Activated naive CD8-positive, alpha-beta T cell (primary cell): ENCODE data around the gene KRT73.

Experiments
- H3K27ac Mint-ChIP-seq: one replicate; pipeline ENCODE4 v1.8.0; 2021; ENCODE audit warnings: mixed read lengths
- H3K27me3 Mint-ChIP-seq: one replicate; pipeline ENCODE4 v1.8.0; 2021; ENCODE audit warnings: mixed read lengths
- H3K36me3 Mint-ChIP-seq: one replicate; pipeline ENCODE4 v1.8.0; 2021; ENCODE audit warnings: mixed read lengths
- H3K4me1 Mint-ChIP-seq: one replicate; pipeline ENCODE4 v1.8.0; 2021; ENCODE audit warnings: low read depth, mixed read lengths
- H3K4me3 Mint-ChIP-seq: one replicate; pipeline ENCODE4 v1.8.0; 2021; ENCODE audit warnings: mild to moderate bottlenecking, mixed read lengths
- H3K9me3 Mint-ChIP-seq: one replicate; pipeline ENCODE4 v1.8.0; 2021; ENCODE audit warnings: low read depth, mixed read lengths

The KRT73 gene

GRCh38 chr12:52618216-52618615 lies at the start of gene KRT73:
TSS of gene KRT73 (minus strand) at chr12:52618559. CDS start at chr12:52618524, 35 bp downstream.
- Mint-ChIP-seq H3K4me3 (no peak within 1 kb of the TSS), H3K4me1 (peaks cover 85% of the 10 kb centered on the region), H3K27ac (peak within 1 kb of the TSS; percentile 98), H3K36me3 (peaks cover 3% of the 10 kb centered on the region), H3K9me3 (no peaks in the 10 kb centered on the region), H3K27me3 (no peaks in the 10 kb centered on the region)

DNA sequence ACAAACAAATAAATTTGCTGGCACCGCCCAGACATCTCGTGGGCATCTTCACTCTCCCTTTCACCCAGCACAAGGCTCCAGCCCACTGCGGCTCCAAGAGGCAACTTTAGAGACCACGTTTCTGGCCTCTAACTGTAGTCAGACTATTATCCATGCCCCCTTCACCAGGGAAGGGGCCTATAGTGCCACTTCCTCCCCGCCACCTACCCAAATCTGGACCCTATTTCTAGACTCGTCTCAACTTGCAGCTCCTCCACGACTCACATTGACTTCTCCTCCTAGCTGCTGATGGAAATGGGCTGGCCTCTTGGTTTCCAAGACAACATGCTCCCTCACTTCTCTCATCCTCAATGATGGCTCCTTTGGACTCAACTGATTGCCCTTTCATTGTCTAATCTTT lies 49.6 kb upstream of the KRT73 start:
- no peaks in the 10 kb centered on the region for H3K9me3 Mint-ChIP-seq
- no peak overlapping the region for H3K27ac Mint-ChIP-seq
- peaks cover 3% of the 10 kb centered on the region for H3K4me1 Mint-ChIP-seq
- no peaks in the 10 kb centered on the region for H3K36me3 Mint-ChIP-seq
- no peaks in the 10 kb centered on the region for H3K27me3 Mint-ChIP-seq
- H3K4me3 Mint-ChIP-seq, result no peak overlapping the region

GRCh38 chr12:52667509-52667908 lies 49.1 kb upstream of the KRT73 start:
- no peaks in the 10 kb centered on the region for H3K27me3 Mint-ChIP-seq
- no peaks in the 10 kb centered on the region for H3K9me3 Mint-ChIP-seq
- H3K4me1 Mint-ChIP-seq, result peaks cover 7% of the 10 kb centered on the region
- H3K4me3 Mint-ChIP-seq, result no peak overlapping the region
- H3K27ac Mint-ChIP-seq, result no peak overlapping the region
- no peaks in the 10 kb centered on the region for H3K36me3 Mint-ChIP-seq

DNA sequence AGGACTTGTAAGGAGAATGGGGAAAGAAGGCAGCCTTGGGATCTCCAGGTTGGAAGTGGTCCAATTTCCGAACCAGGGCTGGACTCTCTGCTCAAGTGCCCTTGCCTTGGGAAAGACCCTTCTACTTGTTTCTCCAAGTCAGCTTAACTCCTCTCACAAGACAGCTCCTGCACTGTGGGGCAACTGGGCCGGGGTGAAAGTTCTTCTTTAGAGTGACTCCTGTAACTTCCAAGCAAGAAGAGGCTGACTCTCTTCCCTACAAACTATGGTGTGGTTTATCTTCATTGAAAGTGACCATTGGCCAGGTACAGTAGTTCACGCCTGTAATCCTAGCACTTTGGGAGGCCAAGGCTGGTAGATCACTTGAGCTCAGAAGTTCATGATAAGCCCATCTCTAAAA lies 48.1 kb upstream of the KRT73 start:
- H3K36me3 Mint-ChIP-seq, result no peaks in the 10 kb centered on the region
- H3K9me3 Mint-ChIP-seq, result no peaks in the 10 kb centered on the region
- H3K27me3 Mint-ChIP-seq, result no peaks in the 10 kb centered on the region
- no peak overlapping the region for H3K4me3 Mint-ChIP-seq
- H3K4me1 Mint-ChIP-seq, result peaks cover 13% of the 10 kb centered on the region
- H3K27ac Mint-ChIP-seq, result no peak overlapping the region

DNA sequence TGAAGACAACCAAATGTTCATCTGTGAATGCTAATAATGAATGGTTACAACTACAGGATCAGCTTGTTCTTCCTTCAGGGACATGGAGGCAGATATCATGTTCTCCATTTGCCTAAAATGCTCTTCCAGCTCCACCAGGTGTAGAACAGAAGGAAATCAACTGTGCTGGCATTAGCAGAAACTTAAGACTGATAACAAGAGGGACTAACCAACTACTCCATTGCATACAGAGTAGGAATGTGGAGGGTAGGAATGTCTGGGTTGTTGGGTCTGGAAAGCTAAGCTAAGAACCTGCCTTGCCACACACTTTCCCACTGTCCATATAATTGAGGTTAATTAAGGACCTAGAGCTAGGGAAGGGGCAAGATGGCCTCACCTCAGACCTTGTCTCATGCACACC lies 45.1 kb upstream of the KRT73 start:
- H3K36me3 Mint-ChIP-seq, result no peaks in the 10 kb centered on the region
- H3K4me1 Mint-ChIP-seq, result peaks cover 13% of the 10 kb centered on the region
- H3K27me3 Mint-ChIP-seq, result no peaks in the 10 kb centered on the region
- H3K4me3 Mint-ChIP-seq, result no peak overlapping the region
- H3K27ac Mint-ChIP-seq, result no peak overlapping the region
- H3K9me3 Mint-ChIP-seq, result no peaks in the 10 kb centered on the region

- Mint-ChIP-seq H3K36me3 (no peaks in the 10 kb centered on the region), H3K4me1 (peaks cover 13% of the 10 kb centered on the region), H3K4me3 (no peak overlapping the region), H3K9me3 (no peaks in the 10 kb centered on the region), H3K27me3 (no peaks in the 10 kb centered on the region), H3K27ac (no peak overlapping the region)
These were observed 44.5 kb upstream of the KRT73 start for GRCh38 chr12:52662918-52663229.

DNA sequence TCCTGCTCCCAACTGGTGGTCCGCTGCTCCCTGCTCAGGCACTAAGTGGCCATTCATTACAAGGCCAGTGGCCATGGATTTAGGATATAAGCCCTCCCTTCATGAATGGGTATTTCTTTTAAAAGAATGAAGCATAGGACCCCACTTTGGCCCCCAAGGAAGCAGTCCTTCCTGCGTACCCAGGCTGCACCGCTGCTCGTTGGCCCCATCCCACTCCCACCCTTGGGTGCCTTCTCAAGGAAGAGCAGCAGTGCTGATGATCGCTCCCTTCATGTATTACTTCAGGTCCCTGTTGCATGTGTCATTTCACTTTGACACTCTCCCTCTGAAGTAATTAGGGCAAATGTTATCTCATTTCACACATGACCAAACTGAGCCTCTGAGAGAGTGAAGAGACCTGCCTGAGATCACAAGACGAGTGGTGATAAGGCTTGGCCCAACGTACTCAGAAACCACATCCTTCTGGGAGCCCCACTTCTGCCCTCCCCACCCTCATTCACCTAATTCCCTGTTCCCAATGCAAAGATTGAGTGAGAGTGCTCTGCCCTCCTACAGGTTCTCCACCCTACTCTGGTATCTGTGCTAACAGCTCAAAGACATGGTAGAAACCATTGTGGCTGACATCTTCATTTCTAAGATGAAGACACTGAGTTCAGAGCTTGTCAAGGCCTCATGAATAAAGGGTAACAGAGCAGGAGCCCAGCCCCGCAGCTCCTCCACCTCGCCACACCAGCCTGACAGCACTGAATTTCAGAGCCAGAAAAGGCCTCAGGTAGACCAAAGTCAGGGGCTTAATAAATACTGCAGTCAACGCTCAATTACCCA lies 43.9 kb upstream of the KRT73 start:
- Mint-ChIP-seq H3K4me3 (no peak overlapping the region), H3K4me1 (peaks cover 11% of the 10 kb centered on the region), H3K9me3 (no peaks in the 10 kb centered on the region)

GRCh38 chr12:52661668-52662067 lies 43.3 kb upstream of the KRT73 start:
- Mint-ChIP-seq H3K9me3 (no peaks in the 10 kb centered on the region), H3K4me1 (peaks cover 11% of the 10 kb centered on the region), H3K4me3 (no peak overlapping the region), H3K27ac (no peak overlapping the region), H3K27me3 (no peaks in the 10 kb centered on the region), H3K36me3 (no peaks in the 10 kb centered on the region)

More for the DNA sequence above, 43.9 kb upstream of the KRT73 start:
- no peaks in the 10 kb centered on the region for H3K36me3 Mint-ChIP-seq
- no peak overlapping the region for H3K27ac Mint-ChIP-seq
- H3K27me3 Mint-ChIP-seq, result no peaks in the 10 kb centered on the region

DNA sequence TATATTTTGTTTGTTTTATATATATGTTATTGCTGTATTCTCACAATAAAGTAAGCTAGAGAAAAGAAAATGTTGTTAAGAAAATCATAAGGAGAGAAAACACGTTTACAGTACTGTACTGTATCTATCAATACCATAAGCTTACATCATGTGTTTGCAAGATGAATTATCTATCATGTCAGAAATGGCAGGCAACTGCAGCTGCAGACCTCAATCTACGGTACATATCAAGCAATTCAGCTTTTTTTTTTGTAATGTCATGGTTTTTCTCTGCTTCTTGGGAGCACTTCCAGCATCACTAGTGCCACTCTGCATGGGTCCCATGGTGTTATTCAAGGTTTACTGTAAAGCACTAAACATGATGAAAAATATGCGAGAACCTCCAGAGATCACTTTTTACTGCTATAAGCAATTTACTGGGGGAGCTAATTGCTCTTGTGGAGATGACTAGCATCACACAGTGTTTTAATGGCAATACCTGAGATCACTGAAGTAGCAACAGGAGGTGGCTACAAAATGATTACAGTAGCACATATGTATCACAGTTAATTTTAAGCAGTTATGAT lies 42.7 kb upstream of the KRT73 start:
- H3K4me1 Mint-ChIP-seq, result peaks cover 17% of the 10 kb centered on the region
- no peaks in the 10 kb centered on the region for H3K36me3 Mint-ChIP-seq
- H3K27ac Mint-ChIP-seq, result no peak overlapping the region
- H3K9me3 Mint-ChIP-seq, result no peaks in the 10 kb centered on the region
- H3K27me3 Mint-ChIP-seq, result no peaks in the 10 kb centered on the region
- no peak overlapping the region for H3K4me3 Mint-ChIP-seq

GRCh38 chr12:52659951-52660350 lies 41.6 kb upstream of the KRT73 start:
- Mint-ChIP-seq H3K4me1 (peaks cover 18% of the 10 kb centered on the region), H3K36me3 (no peaks in the 10 kb centered on the region), H3K27ac (no peak overlapping the region), H3K27me3 (no peaks in the 10 kb centered on the region), H3K9me3 (no peaks in the 10 kb centered on the region), H3K4me3 (no peak overlapping the region)

GRCh38 chr12:52659395-52659794 lies 41.0 kb upstream of the KRT73 start:
- H3K4me3 Mint-ChIP-seq, result no peak overlapping the region
- no peaks in the 10 kb centered on the region for H3K36me3 Mint-ChIP-seq
- no peaks in the 10 kb centered on the region for H3K27me3 Mint-ChIP-seq
- H3K27ac Mint-ChIP-seq, result no peak overlapping the region
- peaks cover 22% of the 10 kb centered on the region for H3K4me1 Mint-ChIP-seq
- H3K9me3 Mint-ChIP-seq, result no peaks in the 10 kb centered on the region

- H3K27ac Mint-ChIP-seq, result no peak overlapping the region
- peaks cover 3% of the 10 kb centered on the region for H3K36me3 Mint-ChIP-seq
- no peaks in the 10 kb centered on the region for H3K27me3 Mint-ChIP-seq
- H3K4me3 Mint-ChIP-seq, result no peak overlapping the region
- peaks cover 23% of the 10 kb centered on the region for H3K4me1 Mint-ChIP-seq
- no peaks in the 10 kb centered on the region for H3K9me3 Mint-ChIP-seq
These were observed 39.8 kb upstream of the KRT73 start for GRCh38 chr12:52658196-52658595.

DNA sequence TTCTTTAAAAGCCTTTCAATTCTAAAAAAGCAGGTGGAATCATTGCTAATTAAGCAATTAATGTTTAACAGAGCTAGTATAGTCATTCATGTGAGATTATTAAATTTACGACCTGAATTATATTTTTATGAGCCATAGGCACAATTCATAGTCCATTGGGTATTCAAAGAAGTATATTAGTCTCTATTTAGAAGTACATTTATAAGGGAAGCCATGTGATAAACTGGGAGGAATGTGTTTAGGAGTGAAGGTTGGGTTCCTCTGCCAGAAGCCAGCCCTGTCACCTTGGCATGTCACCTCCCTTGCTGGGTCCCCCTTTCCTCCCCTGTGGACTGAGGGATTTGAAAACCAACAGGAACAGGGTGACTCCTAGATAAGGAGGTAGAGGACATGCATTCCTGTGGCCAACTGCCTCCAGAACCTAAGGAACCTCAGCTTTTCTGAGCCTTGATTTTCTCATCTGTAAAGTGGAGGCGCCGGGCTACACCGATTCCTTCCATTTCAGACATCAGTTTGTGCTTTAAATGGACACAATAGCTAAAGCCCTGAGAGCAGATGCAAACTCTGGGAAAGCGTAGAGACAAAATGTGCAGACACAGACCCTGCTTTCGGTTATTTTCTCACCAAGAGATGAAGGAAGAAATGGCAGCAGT lies 39.0 kb upstream of the KRT73 start:
- no peaks in the 10 kb centered on the region for H3K27me3 Mint-ChIP-seq
- H3K4me3 Mint-ChIP-seq, result no peak overlapping the region
- H3K36me3 Mint-ChIP-seq, result peaks cover 3% of the 10 kb centered on the region
- no peaks in the 10 kb centered on the region for H3K9me3 Mint-ChIP-seq
- peaks cover 22% of the 10 kb centered on the region for H3K4me1 Mint-ChIP-seq
- no peak overlapping the region for H3K27ac Mint-ChIP-seq

DNA sequence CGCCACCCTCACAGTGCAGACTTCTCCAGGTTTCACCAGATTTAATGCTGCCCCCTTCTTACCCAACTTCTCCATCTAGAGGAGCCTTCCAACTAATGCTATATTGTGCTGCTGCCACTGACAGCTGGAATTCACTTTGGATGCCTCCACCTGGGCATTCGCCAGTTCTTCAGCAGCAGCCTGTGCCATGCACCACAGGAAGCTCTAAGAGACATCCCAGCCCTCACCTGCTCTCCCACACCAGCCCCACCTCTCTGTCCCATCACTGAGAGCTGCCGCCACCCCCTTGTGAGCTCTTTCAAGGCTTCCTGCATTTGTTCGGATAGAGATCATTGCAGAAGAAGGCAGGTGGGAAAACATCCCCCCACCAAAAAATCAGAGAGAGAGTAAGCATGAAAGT lies 38.3 kb upstream of the KRT73 start:
- Mint-ChIP-seq H3K36me3 (peaks cover 3% of the 10 kb centered on the region), H3K4me3 (no peak overlapping the region), H3K27me3 (no peaks in the 10 kb centered on the region), H3K4me1 (peaks cover 17% of the 10 kb centered on the region), H3K9me3 (no peaks in the 10 kb centered on the region), H3K27ac (no peak overlapping the region)

- Mint-ChIP-seq H3K36me3 (peaks cover 3% of the 10 kb centered on the region), H3K4me1 (peaks cover 17% of the 10 kb centered on the region), H3K9me3 (no peaks in the 10 kb centered on the region), H3K27ac (no peak overlapping the region), H3K4me3 (no peak overlapping the region), H3K27me3 (no peaks in the 10 kb centered on the region)
These were observed 37.4 kb upstream of the KRT73 start for GRCh38 chr12:52655720-52656124.
